Esophagus muscularis mucosa (tissue), 3 donors: Measurements from ENCODE around the gene MACROD2.

ENCODE experiments used
- CTCF ChIP-seq, 3 experiments: fragments of 200-600 bp in 2 of 3; fragments of 450-650 bp in 1 of 3; sonication (generic) in 2 of 3; IDR thresholded peaks; one replicate each; pipeline ENCODE4 v1.5.1; 2017 to 2019; ENCODE audit warnings: antibody characterized with exemption in 3 of 3, mild to moderate bottlenecking in 2 of 3, moderate library complexity in 1 of 3
- POLR2A ChIP-seq: fragments of 450-650 bp; IDR thresholded peaks from one replicate; pipeline ENCODE4 v1.6.1; 2017; ENCODE audit warnings: antibody characterized with exemption, moderate library complexity, mild to moderate bottlenecking, low read depth

GRCh38 chr20:14478126-14478525 lies 482.8 kb downstream of the MACROD2 start:
- TF ChIP-seq CTCF (IDR thresholded peaks at IDR 0.05) (no peak), POLR2A (no peak)
